Pons (tissue), 1 donor: ENCODE results near the gene SRP68.
"Not testable (repeated sequence)": the region's sequence is repeated elsewhere in the genome, so short reads cannot be mapped to it uniquely, and the experiment has no call there.

Source experiments
- DNase-seq: peaks from one replicate; pipeline ENCODE4 v3.0.0-alpha.2; 2016; ENCODE audit warnings: low spot score

Gene SRP68

GRCh38 chr17:76076765-76077583, 4.7 kb upstream of the SRP68 start:
- no peak for DNase-seq

DNA sequence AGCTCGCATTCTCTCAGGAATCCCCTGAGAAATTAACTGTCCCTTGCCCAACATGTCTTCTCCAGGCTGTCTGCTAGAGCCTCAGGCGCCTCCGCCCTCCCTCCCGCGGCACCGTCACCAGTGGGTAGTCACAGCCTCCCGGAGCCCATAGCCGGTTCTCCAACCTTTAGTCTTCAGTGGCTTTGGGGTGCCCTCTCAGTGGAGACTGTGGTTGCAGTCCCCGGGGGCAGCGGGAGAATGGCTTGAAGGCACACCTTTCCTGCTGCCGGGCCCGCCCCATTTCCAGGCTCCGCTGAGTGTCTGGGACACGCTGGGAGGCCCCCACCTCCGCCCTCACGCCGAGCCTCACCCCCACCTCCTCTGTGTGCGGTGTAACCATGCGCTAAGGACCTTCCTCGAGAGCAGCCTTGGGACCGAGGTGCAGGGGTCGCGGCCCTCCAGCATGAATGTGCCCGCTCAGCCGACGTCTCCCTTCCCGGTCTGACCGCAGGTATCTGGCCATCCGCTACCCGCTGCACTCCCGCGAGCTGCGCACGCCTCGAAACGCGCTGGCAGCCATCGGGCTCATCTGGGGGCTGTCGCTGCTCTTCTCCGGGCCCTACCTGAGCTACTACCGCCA, 3.9 kb upstream of the SRP68 start:
- DNase-seq, result no peak

DNA sequence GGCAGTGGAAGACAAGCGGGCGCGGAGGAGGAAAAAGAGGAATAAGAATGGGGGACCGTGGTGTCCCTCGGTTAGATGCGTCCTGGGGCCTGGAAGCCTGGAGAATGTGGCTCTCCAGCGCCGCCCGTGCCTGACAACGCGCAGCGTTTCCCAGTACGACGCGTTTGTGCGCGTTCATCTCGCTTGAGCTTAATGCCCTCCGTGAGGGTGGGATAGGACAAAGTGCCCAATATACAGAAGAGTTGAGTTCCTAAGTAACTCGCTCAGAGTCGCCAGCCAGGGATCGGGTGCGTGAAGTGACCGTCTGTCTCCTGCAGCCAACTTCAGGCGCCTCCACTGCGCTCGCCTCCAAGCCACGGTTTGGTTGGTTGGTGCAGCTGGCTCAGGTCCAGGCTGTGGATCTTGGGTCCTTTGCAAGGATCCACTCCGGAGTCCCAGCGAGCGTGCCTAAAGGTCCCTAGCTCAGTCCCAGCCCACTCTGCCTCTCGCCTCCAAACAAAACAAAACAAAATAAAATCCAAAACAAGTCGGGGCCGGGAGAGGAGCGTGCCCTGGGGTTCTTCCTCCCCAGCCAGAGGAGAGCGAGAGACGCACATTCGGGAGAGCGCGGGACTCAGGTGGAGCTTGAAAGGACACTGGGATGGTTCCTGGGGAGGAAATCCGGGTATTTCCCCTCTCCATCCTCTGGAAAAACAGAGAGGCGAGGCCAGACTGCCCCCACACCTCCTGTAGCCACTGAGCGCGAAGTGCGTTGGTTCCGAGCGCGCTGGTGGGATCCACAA, 3.2 kb upstream of the SRP68 start:
- no peak for DNase-seq

- no peak for DNase-seq
Observed at GRCh38 chr17:76074390-76075363, 2.4 kb upstream of the SRP68 start, which contains the start of gene GALR2. TSS of gene GALR2 (plus strand) at chr17:76074781. CDS start at chr17:76074884, 103 bp downstream.

DNA sequence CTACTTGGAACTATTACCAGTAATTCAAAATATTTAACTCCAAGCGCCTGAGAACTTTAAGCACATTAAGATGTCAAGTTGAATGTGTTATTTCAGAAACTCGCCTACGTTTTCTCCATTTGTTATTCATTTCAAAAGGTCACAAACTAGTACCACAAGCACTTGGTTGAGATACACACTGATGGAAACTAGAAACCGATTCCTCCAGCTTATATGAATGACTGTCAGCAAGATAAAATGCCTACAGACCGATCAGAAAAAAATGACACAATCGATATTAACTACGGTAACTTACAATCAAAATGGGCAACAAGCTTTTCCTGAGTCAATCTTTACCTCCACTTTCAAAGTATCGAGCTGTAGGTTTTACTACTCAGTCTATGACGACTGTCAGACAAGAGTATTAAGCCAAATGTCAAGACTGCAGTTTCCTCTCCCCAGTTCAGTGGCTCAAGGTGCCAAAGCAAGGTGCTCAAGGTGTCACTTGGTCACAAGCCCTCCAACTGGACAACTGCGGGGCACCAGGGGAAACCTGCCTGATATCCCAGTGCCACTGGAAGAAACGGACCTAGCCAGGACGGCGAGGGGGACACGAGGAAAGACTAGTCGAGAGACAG, 678 bp downstream of the SRP68 start:
- no peak for DNase-seq

DNA sequence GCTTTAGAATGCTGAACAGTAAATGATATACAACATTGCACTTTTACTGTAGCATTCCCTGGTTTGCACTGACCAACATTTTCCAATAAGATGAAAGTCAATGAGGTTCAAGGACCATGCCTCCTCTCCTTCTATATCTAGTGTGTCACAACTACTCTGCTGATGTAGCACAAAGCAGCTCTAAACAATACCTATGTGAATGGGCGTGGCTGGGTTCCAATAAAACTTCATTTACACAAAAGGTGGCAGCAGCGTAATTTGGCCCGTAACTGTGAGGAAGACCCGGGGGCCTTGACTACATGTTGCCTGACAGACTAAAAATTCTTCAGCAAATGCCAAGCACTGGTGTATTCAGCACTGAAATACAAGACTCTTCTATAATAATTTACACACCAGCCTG, 6.5 kb downstream of the SRP68 start:
- no peak for DNase-seq

DNA sequence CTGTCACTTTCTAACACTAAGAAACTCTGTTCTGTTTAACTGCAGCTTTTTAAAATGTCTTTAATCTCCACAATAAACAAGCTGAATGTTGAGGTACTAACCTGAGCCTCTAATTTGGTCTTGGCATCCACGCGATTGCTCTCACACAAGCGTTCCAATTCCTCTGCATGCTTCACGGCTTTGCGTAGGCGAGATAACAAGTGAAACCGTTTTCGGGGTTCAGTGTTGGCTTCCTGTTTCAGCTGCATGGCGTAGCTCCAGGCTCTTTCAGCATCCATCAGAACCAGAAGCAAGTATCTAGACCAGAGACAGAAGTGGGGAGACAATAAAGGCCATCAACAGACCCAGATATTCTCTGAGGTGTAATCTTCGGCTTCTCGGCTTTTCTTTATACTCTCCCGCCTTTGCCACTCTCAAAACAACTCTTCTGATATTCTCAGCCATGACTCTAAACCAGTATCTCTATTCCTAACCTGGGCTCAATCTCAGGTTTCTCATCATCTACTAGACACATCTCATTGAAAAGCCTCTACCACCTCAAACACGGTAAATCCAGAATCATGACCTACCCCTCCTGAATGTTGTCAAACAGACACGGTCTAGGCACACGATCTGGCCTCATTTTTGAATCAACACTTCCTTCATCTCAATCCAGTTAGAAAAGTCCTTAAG, 8.3 kb downstream of the SRP68 start:
- no peak for DNase-seq

DNA sequence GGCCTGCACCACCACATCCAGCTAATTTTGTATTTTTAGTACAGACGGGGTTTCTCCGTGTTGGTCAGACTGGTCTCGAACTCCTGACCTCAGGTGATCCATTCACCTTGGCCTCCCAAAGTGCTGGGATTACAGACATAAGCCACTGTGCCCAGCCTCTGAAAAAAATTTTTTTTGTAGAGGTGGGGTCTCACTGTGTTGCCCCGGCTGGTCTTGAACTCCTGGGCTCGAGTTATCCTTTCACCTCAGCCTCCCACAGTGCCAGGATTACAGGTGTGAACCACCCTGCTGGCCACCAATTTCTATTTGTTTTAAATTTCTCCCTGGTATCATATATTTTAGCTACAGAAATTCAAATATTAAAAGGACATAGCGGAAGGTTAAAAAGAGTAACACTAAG, 14.1 kb downstream of the SRP68 start:
- DNase-seq, result not testable (repeated sequence)

DNA sequence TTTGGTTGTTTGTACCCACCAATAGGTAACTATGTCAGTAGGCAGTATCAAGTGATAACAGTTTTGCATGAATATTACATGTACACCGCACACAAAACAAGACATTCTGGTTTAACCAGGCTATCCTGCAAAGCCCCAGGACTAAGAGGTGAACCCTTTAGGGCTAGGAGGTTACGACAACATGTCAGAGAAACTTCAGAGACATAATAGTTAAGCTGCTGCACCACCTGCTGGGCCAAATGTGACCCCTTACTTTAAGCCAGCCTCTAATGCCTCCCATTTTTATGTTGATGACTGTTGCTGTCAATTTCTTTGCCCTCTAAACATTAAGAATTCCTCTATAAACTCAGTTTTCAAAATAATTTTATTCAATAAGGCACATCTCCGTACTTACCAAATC, 15.4 kb downstream of the SRP68 start:
- DNase-seq, result no peak

GRCh38 chr17:76054112-76054476, 18.2 kb downstream of the SRP68 start:
- DNase-seq, result no peak

- DNase-seq, result no peak
Observed at GRCh38 chr17:76053246-76054111, 18.8 kb downstream of the SRP68 start.

GRCh38 chr17:76051561-76051960, 20.8 kb downstream of the SRP68 start:
- DNase-seq, result no peak

DNA sequence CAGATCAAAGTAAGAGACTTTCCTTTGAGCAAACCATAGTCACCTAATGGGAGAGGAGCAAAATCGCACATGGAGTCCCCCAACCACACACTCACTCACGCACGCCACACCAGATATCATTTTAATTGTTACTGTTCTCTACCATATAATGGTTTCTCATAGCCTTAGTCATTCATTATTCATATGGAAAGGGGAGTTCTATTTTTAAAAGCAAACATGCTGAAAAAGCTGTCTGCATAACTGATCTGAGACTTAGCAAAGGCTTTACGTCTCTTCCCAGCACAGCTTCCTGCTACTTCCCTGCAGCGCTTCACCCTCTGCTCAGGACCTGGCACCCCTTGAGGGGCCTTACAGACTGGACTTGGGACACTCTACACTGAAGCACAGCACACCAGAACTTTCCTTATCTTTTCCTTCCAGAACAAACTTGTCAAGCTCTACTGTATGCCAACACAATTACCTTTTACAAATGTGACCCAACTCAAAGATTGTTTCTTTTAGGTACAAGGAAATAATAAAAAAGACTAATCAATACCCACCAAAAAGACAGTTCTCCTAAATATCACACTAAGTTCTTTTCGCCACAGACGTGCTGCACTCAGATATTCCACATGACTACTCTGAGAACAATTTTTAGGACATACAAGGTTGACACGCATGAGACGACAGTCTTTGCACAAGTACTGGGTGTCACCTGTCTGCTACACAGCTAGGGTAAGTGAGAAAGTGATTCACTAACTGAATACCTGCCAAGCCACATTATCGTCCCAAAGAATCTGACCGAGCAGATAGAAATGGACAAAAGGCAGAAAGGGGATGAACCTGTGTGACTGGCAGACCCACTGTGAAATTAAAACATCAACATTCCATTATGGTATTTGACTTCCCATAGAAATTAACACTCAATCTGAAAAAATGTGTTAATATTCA, 21.5 kb downstream of the SRP68 start:
- no peak for DNase-seq

DNA sequence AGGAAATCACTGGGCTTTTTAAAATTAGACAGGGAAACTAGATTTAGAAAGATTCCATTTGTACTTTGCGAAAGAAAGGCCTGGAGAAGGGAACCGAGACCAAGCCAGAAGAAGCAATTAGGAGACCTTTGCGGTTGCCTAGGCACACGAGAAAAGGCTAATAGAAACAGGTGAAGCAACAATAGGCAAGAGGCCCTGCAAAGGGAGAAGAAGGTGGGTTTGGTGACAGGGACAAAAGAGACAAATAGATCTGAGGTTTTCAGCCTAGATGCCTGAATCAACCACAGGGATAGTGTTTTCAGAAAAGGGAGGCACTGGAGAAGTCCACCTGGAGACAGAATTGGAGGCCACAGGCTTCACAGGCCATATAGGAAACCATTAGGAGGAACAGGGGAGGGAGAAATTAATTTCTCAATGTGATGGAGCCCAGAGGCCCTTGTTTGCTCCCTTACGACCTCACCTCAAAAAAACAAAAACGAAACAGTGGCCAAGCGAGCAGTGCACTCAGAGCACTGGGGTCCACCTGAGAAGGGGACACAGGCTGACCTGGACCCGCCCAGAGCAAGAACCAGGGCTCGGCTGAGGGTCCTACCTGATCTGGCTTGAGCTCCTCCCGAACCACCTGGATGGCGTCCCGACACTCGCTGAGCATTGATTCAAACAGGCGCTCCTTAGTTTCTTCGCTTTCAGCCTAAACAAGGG, 22.3 kb downstream of the SRP68 start:
- no peak for DNase-seq

DNA sequence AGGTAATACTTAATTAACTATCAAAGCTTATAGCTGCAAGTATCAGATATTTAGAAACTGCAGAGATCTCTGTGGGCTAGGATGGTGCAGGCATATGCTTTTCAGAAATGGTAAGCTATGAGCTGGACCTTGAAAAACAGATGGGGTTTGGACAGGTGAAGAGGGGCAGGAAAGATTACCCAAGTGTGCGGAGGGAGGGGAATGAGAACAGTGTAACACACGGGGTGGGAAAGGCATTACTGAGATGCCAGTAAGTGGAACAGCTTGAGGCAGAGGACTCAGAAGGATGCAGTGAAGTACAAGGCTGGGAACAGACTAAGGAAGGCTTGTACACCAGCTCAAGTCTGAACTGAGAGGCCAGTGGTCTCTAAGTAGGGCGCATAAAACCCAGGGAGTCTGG, 23.1 kb downstream of the SRP68 start:
- DNase-seq, result no peak

DNA sequence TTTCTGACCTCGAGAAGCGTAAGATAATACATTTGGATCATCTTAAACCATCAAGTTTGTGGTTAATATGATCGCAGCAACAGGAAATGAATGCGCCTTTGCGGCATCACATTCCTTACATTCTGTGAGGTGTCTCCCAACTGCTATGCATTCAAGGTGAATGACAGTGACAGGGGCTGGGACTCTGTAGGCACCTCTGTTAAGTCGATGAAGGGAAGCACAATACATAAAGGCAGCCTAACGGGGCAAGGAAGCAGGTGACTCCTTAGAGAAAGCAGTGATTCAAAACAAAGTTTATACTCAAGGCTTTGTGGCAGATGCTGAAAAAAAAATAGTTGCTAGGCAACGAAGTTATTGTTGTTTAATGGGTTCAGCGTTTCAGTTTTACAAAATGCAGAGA, 23.6 kb downstream of the SRP68 start:
- no peak for DNase-seq

DNA sequence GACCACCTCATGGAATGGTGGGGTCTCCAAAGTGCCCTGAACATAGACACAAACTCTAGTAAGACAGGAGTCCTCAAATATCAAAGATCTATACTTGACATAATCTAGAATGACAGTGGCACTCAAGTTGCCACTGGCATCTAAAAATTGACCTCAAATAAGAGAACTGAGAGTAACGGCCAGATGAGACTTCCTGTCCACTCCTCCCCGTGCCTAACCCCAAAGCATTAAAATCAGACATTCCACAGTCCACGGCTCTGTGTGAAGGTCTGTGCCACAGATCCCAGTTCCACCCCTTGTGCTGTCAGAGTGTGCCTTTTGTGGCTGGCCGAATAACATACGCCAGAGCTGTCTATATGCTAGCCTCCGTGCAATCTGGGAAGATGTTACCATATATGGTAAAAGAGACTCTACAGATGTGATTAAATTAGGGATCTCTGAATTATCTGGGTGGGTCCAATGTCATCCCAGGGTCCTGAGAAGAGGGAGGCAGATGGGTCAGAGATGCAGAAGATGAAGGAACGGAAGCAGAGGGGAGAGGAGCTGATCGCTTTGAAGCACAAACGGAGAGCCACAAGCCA, 24.2 kb downstream of the SRP68 start:
- DNase-seq, result no peak

DNA sequence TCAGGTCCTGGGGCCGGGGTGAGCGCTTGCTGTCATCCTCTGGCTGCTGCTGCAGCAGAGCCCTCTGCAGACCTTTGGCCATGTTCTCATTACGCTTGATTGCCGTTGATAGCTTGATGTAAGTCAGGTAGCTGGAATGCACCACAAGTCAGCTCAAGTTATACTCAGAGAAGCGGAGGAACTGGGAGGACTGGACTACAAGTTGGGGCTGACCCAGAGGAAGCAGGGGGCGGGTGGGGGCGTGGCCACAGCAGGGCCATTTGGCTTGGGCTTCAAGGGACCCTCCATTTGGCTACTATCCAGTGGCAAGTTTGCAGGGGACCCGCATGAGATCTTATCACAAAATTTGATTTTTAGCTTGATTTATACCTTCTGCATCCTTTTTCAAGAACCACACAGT, 26.3 kb downstream of the SRP68 start:
- no peak for DNase-seq
